NB4 (cell line): ENCODE results near the gene DMAC2L.
A peak's percentile ranks its signal among the peaks of the same experiment; 100 is the strongest.

Experiments used
- CTCF ChIP-seq: IDR thresholded peaks from one replicate; pipeline ENCODE4 v1.5.1; 2012; ENCODE audit warnings: low read depth, low read length
- MYC ChIP-seq: IDR thresholded peaks from 2 replicates; pipeline ENCODE4 v1.6.1; 2011; ENCODE audit warnings: low read depth, low read length
- POLR2A ChIP-seq: IDR thresholded peaks from 2 replicates; pipeline ENCODE4 v1.6.1; 2011; ENCODE audit warnings: mild to moderate bottlenecking; ENCODE audit not compliant: insufficient read length; ENCODE audit errors: extremely low read depth

GRCh38 chr14:50321009-50321660 is 9.0 kb downstream of the DMAC2L start:
- TF ChIP-seq CTCF (peak; percentile 89), POLR2A (no peak), MYC (0 out of 2 replicates have a peak, but pooled peaks have one; percentile 28)
